HUES48 (cell line): Measurements from ENCODE around the gene AGO3.

Experiments used
- H3K27ac ChIP-seq: one replicate; pipeline ENCODE4 v1.7.0; 2013; ENCODE audit warnings: low read depth, low read length, inconsistent platforms
- H3K27me3 ChIP-seq: 2 replicates; pipeline ENCODE4 v1.6.1; 2013; ENCODE audit warnings: mild to moderate bottlenecking, low read length; ENCODE audit not compliant: control insufficient read depth, insufficient read depth
- H3K36me3 ChIP-seq: 2 replicates; pipeline ENCODE4 v1.6.1; 2013; ENCODE audit warnings: low read length; ENCODE audit not compliant: control insufficient read depth, insufficient read depth
- H3K4me1 ChIP-seq: 2 replicates; pipeline ENCODE4 v1.6.1; 2013; ENCODE audit warnings: mild to moderate bottlenecking, low read length; ENCODE audit not compliant: control insufficient read depth, insufficient read depth
- H3K4me3 ChIP-seq: 2 replicates; pipeline ENCODE4 v1.5.1; 2013; ENCODE audit warnings: mild to moderate bottlenecking, low read depth, low read length
- H3K9ac ChIP-seq: 2 replicates; pipeline ENCODE4 v1.6.1; 2013; ENCODE audit warnings: mild to moderate bottlenecking, low read depth, low read length, moderate library complexity
- H3K9me3 ChIP-seq: 2 replicates; pipeline ENCODE4 v1.6.1; 2013; ENCODE audit warnings: low read length; ENCODE audit not compliant: control insufficient read depth, insufficient read depth

The AGO3 gene

GRCh38 chr1:36096500-36097432 is 165.9 kb downstream of the AGO3 start:
- Histone ChIP-seq H3K27me3 (no peaks in the 10 kb centered on the region), H3K9ac (peak overlapping the region; percentile 13; the same call in 1 of the 2 replicates), H3K4me3 (no peak overlapping the region), H3K9me3 (no peaks in the 10 kb centered on the region), H3K27ac (no peak overlapping the region), H3K4me1 (peaks cover 7% of the 10 kb centered on the region; the same call in 1 of the 2 replicates), H3K36me3 (peaks cover 45% of the 10 kb centered on the region)

- no peaks in the 10 kb centered on the region for H3K9me3 ChIP-seq
These were observed 167.0 kb downstream of the AGO3 start for GRCh38 chr1:36097693-36098585.

GRCh38 chr1:36098650-36099365 is 167.9 kb downstream of the AGO3 start:
- Histone ChIP-seq H3K4me3 (no peak overlapping the region), H3K9ac (no peak overlapping the region), H3K36me3 (peaks cover 24% of the 10 kb centered on the region)

More at GRCh38 chr1:36097693-36098585, 167.0 kb downstream of the AGO3 start:
- H3K4me3 ChIP-seq = no peak overlapping the region
- no peak overlapping the region for H3K9ac ChIP-seq
- H3K4me1 ChIP-seq = peaks cover 7% of the 10 kb centered on the region; the same call in 1 of the 2 replicates
- no peak overlapping the region for H3K27ac ChIP-seq
- no peaks in the 10 kb centered on the region for H3K27me3 ChIP-seq
- H3K36me3 ChIP-seq = peaks cover 33% of the 10 kb centered on the region

GRCh38 chr1:36099681-36100341 is 168.9 kb downstream of the AGO3 start:
- Histone ChIP-seq H3K9me3 (no peaks in the 10 kb centered on the region), H3K36me3 (peaks cover 14% of the 10 kb centered on the region), H3K4me3 (no peak overlapping the region), H3K27me3 (no peaks in the 10 kb centered on the region), H3K9ac (no peak overlapping the region), H3K27ac (no peak overlapping the region), H3K4me1 (peaks cover 7% of the 10 kb centered on the region; the same call in 1 of the 2 replicates)

More at GRCh38 chr1:36098650-36099365, 167.9 kb downstream of the AGO3 start:
- Histone ChIP-seq H3K27ac (no peak overlapping the region), H3K27me3 (no peaks in the 10 kb centered on the region), H3K4me1 (peaks cover 7% of the 10 kb centered on the region; the same call in 1 of the 2 replicates), H3K9me3 (no peaks in the 10 kb centered on the region)

- no peaks in the 10 kb centered on the region for H3K27me3 ChIP-seq
- H3K27ac ChIP-seq = no peak overlapping the region
- H3K9ac ChIP-seq = no peak overlapping the region
- peaks cover 7% of the 10 kb centered on the region; the same call in 1 of the 2 replicates for H3K4me1 ChIP-seq
- H3K36me3 ChIP-seq = peaks cover 8% of the 10 kb centered on the region
- H3K4me3 ChIP-seq = no peak overlapping the region
- no peaks in the 10 kb centered on the region for H3K9me3 ChIP-seq
These were observed 169.5 kb downstream of the AGO3 start for GRCh38 chr1:36100376-36100775.

- H3K9ac ChIP-seq = no peak overlapping the region
- no peak overlapping the region for H3K27ac ChIP-seq
- peaks cover 7% of the 10 kb centered on the region; the same call in 1 of the 2 replicates for H3K4me1 ChIP-seq
- no peaks in the 10 kb centered on the region for H3K36me3 ChIP-seq
- no peaks in the 10 kb centered on the region for H3K27me3 ChIP-seq
- no peak overlapping the region for H3K4me3 ChIP-seq
- no peaks in the 10 kb centered on the region for H3K9me3 ChIP-seq
These were observed 170.6 kb downstream of the AGO3 start for GRCh38 chr1:36101546-36101945.

GRCh38 chr1:36106269-36106668 is 175.4 kb downstream of the AGO3 start:
- Histone ChIP-seq H3K9ac (no peak overlapping the region), H3K4me3 (no peak overlapping the region), H3K36me3 (no peaks in the 10 kb centered on the region), H3K27me3 (no peaks in the 10 kb centered on the region), H3K4me1 (no peaks in the 10 kb centered on the region), H3K9me3 (no peaks in the 10 kb centered on the region), H3K27ac (no peak overlapping the region)

- H3K4me1 ChIP-seq = no peaks in the 10 kb centered on the region
- no peak overlapping the region for H3K4me3 ChIP-seq
- no peaks in the 10 kb centered on the region for H3K27me3 ChIP-seq
- H3K36me3 ChIP-seq = no peaks in the 10 kb centered on the region
- H3K27ac ChIP-seq = no peak overlapping the region
- no peak overlapping the region for H3K9ac ChIP-seq
- H3K9me3 ChIP-seq = no peaks in the 10 kb centered on the region
These were observed 176.5 kb downstream of the AGO3 start for GRCh38 chr1:36107394-36107793.

- Histone ChIP-seq H3K4me1 (no peaks in the 10 kb centered on the region), H3K36me3 (no peaks in the 10 kb centered on the region), H3K9ac (no peak overlapping the region), H3K9me3 (no peaks in the 10 kb centered on the region), H3K27ac (no peak overlapping the region), H3K27me3 (no peaks in the 10 kb centered on the region), H3K4me3 (no peak overlapping the region)
These were observed 177.4 kb downstream of the AGO3 start for GRCh38 chr1:36108314-36108713.
